A673 (cell line): Measurements from ENCODE around the gene VOPP1. TPM values are rescaled to one million over a fixed set of nuclear protein-coding genes. Genes with fewer than 3 reads are reported as not detected.

Experiments
- BruUV-seq: library from RNA; stranded (reverse); fragments of 400-500 nt; replicated peaks from 2 replicates; lab custom pipeline; 2021; lab: Mats Ljungman, UMichigan
- CTCF ChIA-PET: fragments of 300-600 bp; sonication (Branson Sonifier 250); formaldehyde crosslinking; loops from one replicate; lab custom pipeline; 2022; ENCODE audit warnings: antibody characterized with exemption; lab: Charles Lee
- POLR2A ChIA-PET: fragments of 300-600 bp; sonication (Branson Sonifier 250); formaldehyde crosslinking; loops from one replicate; lab custom pipeline; 2022; ENCODE audit warnings: antibody characterized with exemption; ENCODE audit not compliant: low non-redundant PET; lab: Charles Lee
- DNase-seq: peaks from one replicate; pipeline ENCODE4 v3.0.0-alpha.2; 2015; ENCODE audit warnings: low spot score
- H3K27ac ChIP-seq: fragments of 200-600 bp; sonication (generic); 2 replicates; pipeline ENCODE4 v1.5.1; 2016; ENCODE audit warnings: mixed run types, low read depth, mild to moderate bottlenecking, mixed read lengths, antibody characterized with exemption, low read length; ENCODE audit not compliant: poor library complexity, severe bottlenecking
- H3K27me3 ChIP-seq: fragments of 200-600 bp; sonication (generic); replicated peaks from 2 replicates; pipeline ENCODE4 v1.6.1; 2017; ENCODE audit warnings: mixed run types, low read depth, mild to moderate bottlenecking, mixed read lengths, antibody characterized with exemption, low read length; ENCODE audit not compliant: insufficient read depth, poor library complexity
- H3K36me3 ChIP-seq: fragments of 200-600 bp; sonication (generic); 2 replicates; pipeline ENCODE4 v1.6.1; 2016; ENCODE audit warnings: mixed run types, mild to moderate bottlenecking, mixed read lengths, antibody characterized with exemption, low read length; ENCODE audit not compliant: insufficient read depth, poor library complexity, severe bottlenecking
- H3K4me1 ChIP-seq: fragments of 200-600 bp; sonication (generic); 2 replicates; pipeline ENCODE4 v1.6.1; 2017; ENCODE audit warnings: mixed run types, mild to moderate bottlenecking, mixed read lengths, antibody characterized with exemption, low read length; ENCODE audit not compliant: insufficient read depth, poor library complexity, severe bottlenecking
- H3K4me3 ChIP-seq: fragments of 200-600 bp; sonication (generic); 2 replicates; pipeline ENCODE4 v1.5.1; 2016; ENCODE audit warnings: low read depth, mixed run types, mild to moderate bottlenecking, mixed read lengths, low read length; ENCODE audit not compliant: poor library complexity, severe bottlenecking
- H3K9me3 ChIP-seq: fragments of 200-600 bp; sonication (generic); 2 replicates; pipeline ENCODE4 v1.6.1; 2016; ENCODE audit warnings: mixed run types, low read depth, mild to moderate bottlenecking, mixed read lengths, antibody characterized with exemption, low read length; ENCODE audit not compliant: poor library complexity, severe bottlenecking
- EZH2 ChIP-seq: fragments of 200-600 bp; sonication (generic); IDR thresholded peaks from 2 replicates; pipeline ENCODE4 v1.6.1; 2017; ENCODE audit warnings: borderline replicate concordance, low read depth, mild to moderate bottlenecking, mixed read lengths, antibody characterized with exemption, low read length; ENCODE audit not compliant: poor library complexity, severe bottlenecking
- intact Hi-C: fragments of 100-400 bp; cut with micrococcal nuclease; formaldehyde crosslinking; loops from one replicate; pipeline ENCODE4 v1.10.0; 2022; ENCODE audit not compliant: unreplicated experiment
- total RNA-seq: library from RNA; stranded (reverse); gene quantifications from 2 replicates; pipeline ENCODE4 v1.2.3, GENCODE V29; 2021
- TF ChIP-seq, protein P1 (sequence below): fragments of 300-800, 200-600 bp; sonication (generic); conservative IDR thresholded peaks from 2 replicates; pipeline ENCODE4 v1.5.1; 2017; ENCODE audit warnings: low read depth, mild to moderate bottlenecking, antibody characterized with exemption, low read length, moderate library complexity, mixed read lengths

Gene VOPP1
- total RNA-seq, 1 experiment from 2014 or later = 49.6 TPM

DNA sequence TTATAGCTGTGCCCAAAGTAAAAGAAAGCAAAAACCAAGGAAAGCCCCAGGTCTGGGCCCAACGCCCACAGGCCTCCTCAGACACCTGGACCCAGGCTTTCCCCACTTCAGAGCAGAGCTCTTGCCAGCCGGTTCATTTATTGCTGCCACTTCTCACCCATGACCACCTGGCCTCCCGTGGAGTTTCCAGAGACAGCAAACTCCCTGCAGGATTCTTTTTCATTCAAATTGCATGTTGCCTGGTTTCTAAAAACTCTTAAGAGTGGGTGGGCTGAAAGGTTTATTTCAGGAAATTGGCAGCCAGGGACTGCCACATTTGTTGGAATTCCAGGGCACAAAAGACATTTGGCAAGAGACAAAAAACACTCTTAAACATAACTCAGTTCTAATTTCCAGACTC, 4.7 kb downstream of the VOPP1 start:
- no TSS peak for BruUV-seq
- Histone ChIP-seq H3K4me3 (no peak overlapping the region), H3K36me3 (no peaks in the 10 kb centered on the region), H3K27ac (no peak overlapping the region), H3K9me3 (no peaks in the 10 kb centered on the region), H3K27me3 (no peaks in the 10 kb centered on the region), H3K4me1 (peaks cover 19% of the 10 kb centered on the region)
- POLR2A ChIA-PET = no interaction called here
- intact Hi-C loops = no loop called here
- CTCF ChIA-PET = no interaction called here
- DNase-seq = no peak
- TF ChIP-seq EZH2 = no peak
- TF ChIP-seq, protein P1, sequence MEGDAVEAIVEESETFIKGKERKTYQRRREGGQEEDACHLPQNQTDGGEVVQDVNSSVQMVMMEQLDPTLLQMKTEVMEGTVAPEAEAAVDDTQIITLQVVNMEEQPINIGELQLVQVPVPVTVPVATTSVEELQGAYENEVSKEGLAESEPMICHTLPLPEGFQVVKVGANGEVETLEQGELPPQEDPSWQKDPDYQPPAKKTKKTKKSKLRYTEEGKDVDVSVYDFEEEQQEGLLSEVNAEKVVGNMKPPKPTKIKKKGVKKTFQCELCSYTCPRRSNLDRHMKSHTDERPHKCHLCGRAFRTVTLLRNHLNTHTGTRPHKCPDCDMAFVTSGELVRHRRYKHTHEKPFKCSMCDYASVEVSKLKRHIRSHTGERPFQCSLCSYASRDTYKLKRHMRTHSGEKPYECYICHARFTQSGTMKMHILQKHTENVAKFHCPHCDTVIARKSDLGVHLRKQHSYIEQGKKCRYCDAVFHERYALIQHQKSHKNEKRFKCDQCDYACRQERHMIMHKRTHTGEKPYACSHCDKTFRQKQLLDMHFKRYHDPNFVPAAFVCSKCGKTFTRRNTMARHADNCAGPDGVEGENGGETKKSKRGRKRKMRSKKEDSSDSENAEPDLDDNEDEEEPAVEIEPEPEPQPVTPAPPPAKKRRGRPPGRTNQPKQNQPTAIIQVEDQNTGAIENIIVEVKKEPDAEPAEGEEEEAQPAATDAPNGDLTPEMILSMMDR = no peak

DNA sequence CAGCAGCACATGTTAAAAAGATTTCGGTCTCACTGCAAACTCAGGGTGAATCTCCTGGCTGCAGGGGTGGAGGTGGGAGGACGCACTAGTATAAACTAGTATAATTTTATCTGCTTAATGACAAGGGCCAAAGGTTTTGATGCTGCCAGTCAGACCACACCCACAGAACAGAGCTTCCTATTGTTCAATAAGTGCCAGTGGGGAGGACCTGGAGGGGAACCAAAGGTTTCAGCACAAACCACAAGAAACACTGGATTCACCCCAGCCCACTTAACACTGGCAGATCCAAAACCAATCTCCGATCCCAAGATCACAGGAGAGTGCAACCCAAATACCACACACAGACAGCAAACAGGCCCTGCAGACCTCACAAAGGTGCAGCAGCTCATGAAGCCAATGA, 6.6 kb downstream of the VOPP1 start:
- Histone ChIP-seq H3K27me3 (no peaks in the 10 kb centered on the region), H3K9me3 (no peaks in the 10 kb centered on the region), H3K4me3 (no peak overlapping the region), H3K36me3 (no peaks in the 10 kb centered on the region), H3K27ac (no peak overlapping the region), H3K4me1 (peaks cover 19% of the 10 kb centered on the region)
- TF ChIP-seq EZH2 = no peak
- TF ChIP-seq, protein P1 = no peak
- ChIA-PET CTCF (no interaction called here), POLR2A (no interaction called here)
- no TSS peak for BruUV-seq
- DNase-seq = no peak
- intact Hi-C loops = no loop called here

DNA sequence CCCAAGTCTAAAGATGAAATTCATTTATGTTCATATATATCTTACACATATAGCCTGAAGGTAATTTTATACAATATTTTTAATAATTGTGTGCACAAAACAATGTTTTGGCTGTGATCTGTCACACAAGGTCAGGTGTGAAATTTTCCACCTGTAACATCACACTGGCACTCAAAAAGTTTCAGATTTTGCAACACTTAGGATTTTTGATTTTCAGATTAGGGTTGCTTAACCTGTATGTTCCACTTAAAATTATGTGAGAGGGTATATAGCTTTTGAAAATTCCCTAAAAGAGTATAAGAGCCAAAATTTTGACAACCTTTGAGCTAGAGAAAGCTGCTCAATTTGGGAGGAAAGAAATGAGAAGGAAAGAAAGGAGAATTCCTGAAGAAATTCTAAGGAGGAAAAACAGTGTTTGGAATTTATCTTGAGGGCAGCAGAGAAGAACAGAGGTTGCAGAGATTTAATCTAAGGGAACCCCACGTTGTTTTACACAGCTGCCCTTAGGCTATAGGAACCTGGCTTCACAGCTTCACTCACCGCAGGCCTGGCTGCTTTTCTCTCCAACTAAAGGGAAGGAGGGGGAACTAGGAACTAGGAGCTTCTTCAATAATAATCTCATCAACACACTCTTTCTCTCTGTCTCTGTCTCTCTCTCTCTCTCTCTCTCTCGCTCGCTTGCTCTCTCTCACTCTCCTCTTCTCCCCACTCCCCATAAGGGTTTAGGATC, 8.5 kb downstream of the VOPP1 start:
- Histone ChIP-seq H3K27ac (no peak overlapping the region), H3K4me1 (peaks cover 9% of the 10 kb centered on the region), H3K4me3 (no peak overlapping the region), H3K27me3 (no peaks in the 10 kb centered on the region), H3K36me3 (no peaks in the 10 kb centered on the region), H3K9me3 (no peaks in the 10 kb centered on the region)
- intact Hi-C loops = no loop called here
- ChIA-PET CTCF (no interaction called here), POLR2A (no interaction called here)
- BruUV-seq = no TSS peak
- DNase-seq = no peak
- no peak for TF ChIP-seq EZH2
- TF ChIP-seq, protein P1 = no peak
